RWPE1 (cell line): Measurements from ENCODE around the gene CYTH1.
A peak's percentile ranks its signal among the peaks of the same experiment; 100 is the strongest.

Experiments used
- CTCF ChIA-PET: fragments of 350-600 bp; sonication (Branson Sonifier 250); formaldehyde crosslinking; extraction: SDS; loops from one replicate; lab custom pipeline; 2021; lab: Yijun Ruan, JAX
- POLR2A ChIA-PET: fragments of 400-600 bp; formaldehyde crosslinking; extraction: SDS; loops from one replicate; lab custom pipeline; 2020; ENCODE audit warnings: antibody characterized with exemption; ENCODE audit not compliant: low non-redundant PET; lab: Yijun Ruan, JAX
- DNase-seq: peaks from one replicate; pipeline ENCODE4 v3.0.0; 2012; ENCODE audit warnings: low spot score
- H3K27ac ChIP-seq: fragments of 450-650 bp; 2 replicates; pipeline ENCODE4 v1.5.1; 2017
- TF ChIP-seq, protein P1 (sequence below): fragments of 450-650 bp; conservative IDR thresholded peaks from 2 replicates; pipeline ENCODE4 v1.5.1; 2017; ENCODE audit warnings: low read depth, mild to moderate bottlenecking

The CYTH1 gene

DNA sequence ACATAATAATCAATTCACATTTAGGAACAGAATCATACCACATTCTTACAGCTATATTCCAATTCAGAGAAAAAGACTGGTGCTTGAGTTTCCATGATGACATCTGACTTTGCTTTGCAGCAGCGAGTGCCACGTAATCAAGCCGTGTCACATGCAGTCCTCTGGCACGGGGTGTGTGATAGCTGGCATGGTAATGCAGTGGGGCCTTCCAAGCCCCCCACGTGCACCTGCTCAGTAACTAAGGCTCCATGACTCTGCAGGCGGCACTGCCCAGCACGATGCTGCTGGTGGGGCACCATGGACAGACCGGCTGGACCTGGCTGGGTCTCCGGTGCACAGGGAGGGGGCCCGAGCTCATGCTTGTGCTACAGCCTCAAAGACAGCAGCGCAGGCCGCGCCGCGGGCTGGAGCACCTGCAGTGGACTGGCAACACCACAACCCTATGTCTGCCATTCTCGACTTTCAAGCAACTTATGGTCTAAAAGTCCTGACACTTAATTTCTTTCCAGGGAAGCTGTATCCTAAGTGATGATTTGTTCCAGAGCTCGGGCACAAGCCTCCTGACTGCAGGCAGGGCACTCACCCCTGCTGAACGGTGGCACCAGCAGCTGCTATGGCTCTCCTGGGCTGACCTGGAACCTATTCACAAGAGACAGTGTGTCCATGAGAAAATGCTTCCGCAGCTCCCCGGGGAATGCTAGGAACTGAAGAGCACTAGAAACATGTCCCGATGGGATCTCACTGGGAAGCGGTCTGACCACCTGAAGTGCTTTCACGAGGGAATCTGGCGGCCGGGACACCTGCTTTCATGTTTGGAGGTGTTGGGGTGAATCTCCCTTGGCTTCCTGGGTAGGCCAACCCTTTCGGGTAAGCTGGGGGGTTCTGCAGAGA, 105.4 kb downstream of the CYTH1 start:
- peak overlapping the region; percentile 98 for H3K27ac ChIP-seq
- ChIA-PET CTCF (interaction anchor here (0.9 kb wide), 1 partner anchor 32 kb away, joined by 3 read pairs; no protein-coding TSS in a partner anchor), POLR2A (no interaction called here)
- TF ChIP-seq, protein P1, sequence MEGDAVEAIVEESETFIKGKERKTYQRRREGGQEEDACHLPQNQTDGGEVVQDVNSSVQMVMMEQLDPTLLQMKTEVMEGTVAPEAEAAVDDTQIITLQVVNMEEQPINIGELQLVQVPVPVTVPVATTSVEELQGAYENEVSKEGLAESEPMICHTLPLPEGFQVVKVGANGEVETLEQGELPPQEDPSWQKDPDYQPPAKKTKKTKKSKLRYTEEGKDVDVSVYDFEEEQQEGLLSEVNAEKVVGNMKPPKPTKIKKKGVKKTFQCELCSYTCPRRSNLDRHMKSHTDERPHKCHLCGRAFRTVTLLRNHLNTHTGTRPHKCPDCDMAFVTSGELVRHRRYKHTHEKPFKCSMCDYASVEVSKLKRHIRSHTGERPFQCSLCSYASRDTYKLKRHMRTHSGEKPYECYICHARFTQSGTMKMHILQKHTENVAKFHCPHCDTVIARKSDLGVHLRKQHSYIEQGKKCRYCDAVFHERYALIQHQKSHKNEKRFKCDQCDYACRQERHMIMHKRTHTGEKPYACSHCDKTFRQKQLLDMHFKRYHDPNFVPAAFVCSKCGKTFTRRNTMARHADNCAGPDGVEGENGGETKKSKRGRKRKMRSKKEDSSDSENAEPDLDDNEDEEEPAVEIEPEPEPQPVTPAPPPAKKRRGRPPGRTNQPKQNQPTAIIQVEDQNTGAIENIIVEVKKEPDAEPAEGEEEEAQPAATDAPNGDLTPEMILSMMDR, result no peak
- no peak for DNase-seq

DNA sequence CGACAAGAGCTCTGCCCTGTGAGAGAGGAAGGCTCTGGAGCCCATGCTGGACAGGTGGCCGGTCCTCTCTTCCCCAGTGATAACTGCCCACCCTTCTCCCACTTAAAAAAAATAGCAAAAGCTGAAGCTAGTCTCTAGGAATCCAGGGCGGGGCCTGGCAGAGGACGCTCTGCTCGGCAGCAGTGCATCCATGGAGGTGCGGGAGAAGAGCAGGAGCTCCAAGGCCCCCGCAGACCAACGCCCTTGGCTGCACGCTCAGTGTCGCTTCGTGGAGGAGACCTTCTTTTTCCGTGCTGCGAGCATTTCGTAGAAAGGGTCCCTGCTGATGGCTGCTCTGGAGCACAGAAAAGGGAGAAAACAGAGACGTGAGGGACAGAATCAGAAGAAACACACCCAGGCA, 106.2 kb downstream of the CYTH1 start:
- POLR2A ChIA-PET, result no interaction called here
- TF ChIP-seq, protein P1, result no peak
- DNase-seq, result no peak
- CTCF ChIA-PET, result interaction anchor here (0.6 kb wide), 2 partner anchors 57 to 996 kb away, joined by 3 read pairs; no protein-coding TSS in a partner anchor
- peak overlapping the region; percentile 98 for H3K27ac ChIP-seq

DNA sequence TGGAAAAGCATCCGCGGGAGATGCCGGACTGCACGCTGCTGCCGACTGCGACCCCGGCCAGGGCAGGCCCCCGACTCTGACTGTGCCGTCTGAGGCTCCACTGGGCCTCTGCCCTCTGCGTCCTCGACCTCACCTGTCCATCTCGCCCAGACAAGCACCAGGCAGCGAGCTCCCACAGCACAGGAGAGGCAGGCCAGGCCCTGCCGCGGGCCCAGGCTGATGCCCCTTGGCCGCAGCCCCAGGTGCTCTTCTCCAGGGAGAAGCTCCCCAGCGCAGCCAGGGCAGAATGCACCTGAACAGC, 106.8 kb downstream of the CYTH1 start:
- DNase-seq, result no peak
- peak overlapping the region; percentile 98 for H3K27ac ChIP-seq
- ChIA-PET CTCF (interaction anchor here (0.6 to 1.6 kb wide), 4 partner anchors 58 to 230 kb away, joined by 3 to 7 read pairs (median 3); no protein-coding TSS in a partner anchor), POLR2A (no interaction called here)
- TF ChIP-seq, protein P1, result no peak

DNA sequence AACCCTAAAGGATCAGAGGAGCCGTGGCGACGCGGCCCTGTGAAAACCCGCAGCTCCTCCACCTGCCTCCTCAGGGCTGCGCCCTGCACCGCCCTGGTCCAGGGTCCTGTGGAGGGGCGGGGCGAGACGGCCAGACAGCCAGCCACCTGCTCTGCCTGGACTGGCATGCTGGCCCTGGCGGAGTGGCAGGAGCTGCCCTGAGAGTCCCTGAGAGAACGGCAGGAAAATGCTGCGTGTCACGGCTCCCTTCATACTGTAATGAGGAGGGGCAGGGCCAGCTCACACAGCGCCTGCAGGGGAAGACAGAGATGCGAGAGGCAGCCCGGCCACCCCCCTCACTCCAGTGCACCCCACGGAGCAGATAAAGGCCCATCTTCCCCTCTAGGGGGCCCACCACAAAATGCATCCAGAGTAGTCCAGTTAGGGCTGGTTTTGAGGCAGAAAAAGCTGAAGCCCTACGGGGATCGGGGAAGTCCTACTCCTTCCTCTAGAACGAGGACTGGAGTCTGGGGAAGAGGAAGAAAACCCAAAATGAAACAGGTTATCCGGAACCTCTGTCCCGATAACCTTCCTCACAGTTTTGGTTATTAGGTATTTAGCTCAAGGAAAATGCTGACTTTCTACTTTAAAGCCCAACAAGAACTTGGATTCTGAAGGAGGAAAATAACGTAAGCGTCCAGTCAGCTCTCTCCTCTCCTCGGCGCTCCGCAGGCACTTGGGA, 107.3 kb downstream of the CYTH1 start:
- TF ChIP-seq, protein P1, result no peak
- peak overlapping the region; percentile 98 for H3K27ac ChIP-seq
- DNase-seq, result no peak
- POLR2A ChIA-PET, result interaction anchor here (0.7 kb wide), 1 partner anchor 65 kb away, joined by 3 read pairs; no protein-coding TSS in a partner anchor
- CTCF ChIA-PET, result interaction anchor here (0.6 to 1.6 kb wide), 5 partner anchors 58 to 230 kb away, joined by 3 to 7 read pairs (median 3); no protein-coding TSS in a partner anchor

DNA sequence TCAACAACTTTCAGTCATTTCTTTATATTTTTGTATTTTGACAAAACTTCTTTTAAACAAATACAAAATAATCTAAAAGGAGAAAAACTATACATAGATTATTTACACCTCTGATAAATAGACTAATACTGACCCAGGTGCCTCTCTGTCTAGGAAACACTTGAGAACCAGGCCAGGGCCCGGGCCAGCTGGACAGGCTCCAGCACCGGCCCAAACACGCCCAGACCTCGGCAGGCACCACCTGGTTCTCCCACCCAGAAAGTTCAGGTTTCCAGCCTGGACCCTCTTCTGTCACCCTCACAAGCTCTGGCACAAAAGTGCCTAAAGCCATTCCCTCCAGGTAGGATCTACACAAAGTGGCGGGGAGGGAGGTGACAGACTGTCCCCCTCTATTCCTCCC, 107.9 kb downstream of the CYTH1 start:
- peak overlapping the region; percentile 98 for H3K27ac ChIP-seq
- ChIA-PET POLR2A (no interaction called here), CTCF (interaction anchor here (0.7 to 1.6 kb wide), 2 partner anchors 90 to 177 kb away, joined by 4 to 7 read pairs; no protein-coding TSS in a partner anchor)
- no peak for DNase-seq
- TF ChIP-seq, protein P1, result no peak

DNA sequence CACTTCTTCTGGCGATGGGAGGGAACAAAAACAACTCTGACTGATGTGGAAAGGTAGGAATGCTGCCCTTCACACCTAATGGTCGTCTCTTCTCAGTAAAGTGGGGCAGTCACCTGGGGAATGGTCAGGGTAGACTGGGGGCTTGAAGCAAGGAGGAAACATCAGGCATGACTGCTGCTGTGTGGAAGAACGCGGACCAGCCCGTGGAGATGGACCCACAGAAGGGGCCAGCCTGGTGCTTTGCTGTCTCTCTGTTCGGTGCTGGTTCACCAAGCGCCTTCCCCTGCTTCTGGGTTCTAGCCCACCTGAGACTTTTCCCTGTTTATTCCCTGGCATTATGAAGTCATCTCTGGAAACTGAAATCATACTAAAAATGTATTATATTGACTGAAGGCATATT, 108.7 kb downstream of the CYTH1 start:
- peak overlapping the region; percentile 98 for H3K27ac ChIP-seq
- TF ChIP-seq, protein P1, result no peak
- no peak for DNase-seq
- CTCF ChIA-PET, result interaction anchor here (1.0 kb wide), 1 partner anchor 176 kb away, joined by 4 read pairs; no protein-coding TSS in a partner anchor
- POLR2A ChIA-PET, result no interaction called here
